SU-DHL-6 (cell line): ENCODE results near the gene MESD.

ENCODE experiments used
- EZH2phosphoT487 ChIP-seq: fragments of 200-600 bp; sonication (generic), shearing (Covaris generic); conservative IDR thresholded peaks from 2 replicates; pipeline ENCODE4 v1.6.1; 2018; ENCODE audit warnings: mild to moderate bottlenecking, antibody characterized with exemption, low read length, moderate library complexity, mixed read lengths
- TF ChIP-seq, protein P1 (sequence below): fragments of 200-600 bp; sonication (generic); IDR thresholded peaks from one replicate; pipeline ENCODE4 v1.5.1; 2017; ENCODE audit warnings: antibody characterized with exemption, mild to moderate bottlenecking, low read length, moderate library complexity; ENCODE audit not compliant: insufficient read depth, poor library complexity, severe bottlenecking

DNA sequence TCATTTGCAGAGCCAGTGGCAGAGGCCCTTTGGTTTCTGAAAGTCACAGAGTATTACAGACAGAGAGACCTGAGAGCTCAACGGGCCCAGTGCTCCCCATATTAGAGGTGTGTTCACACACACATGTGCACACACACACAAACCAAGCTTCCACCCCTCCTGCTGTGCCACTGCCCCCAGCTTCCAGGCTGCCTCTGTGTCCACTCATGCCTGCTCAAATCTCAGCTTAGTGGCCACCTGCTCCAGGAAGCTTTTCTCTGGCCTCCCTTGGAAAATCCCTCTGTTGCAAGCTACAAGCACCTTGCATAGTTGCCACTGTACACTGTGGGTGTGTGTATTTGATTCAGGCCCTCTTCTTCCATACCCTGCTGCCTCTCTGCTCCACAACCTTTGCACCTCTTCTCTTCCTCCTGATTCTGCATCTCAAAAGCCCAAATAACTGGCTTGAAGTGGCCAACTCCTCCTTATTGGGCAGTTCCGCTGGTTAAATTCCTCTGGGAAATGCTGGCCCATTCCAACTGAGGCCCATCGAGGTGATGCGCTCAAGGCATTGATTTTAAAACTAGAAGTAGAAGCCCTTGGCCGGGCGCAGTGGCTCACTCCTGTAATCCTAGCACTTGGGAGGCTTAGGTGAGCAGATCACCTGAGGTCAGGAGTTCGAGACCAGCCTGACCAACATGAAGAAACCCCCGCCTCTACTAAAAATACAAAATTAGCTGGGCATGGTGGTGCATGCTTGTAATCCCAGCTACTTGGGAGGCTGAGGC is 23.0 kb downstream of the MESD start:
- TF ChIP-seq, protein P1, sequence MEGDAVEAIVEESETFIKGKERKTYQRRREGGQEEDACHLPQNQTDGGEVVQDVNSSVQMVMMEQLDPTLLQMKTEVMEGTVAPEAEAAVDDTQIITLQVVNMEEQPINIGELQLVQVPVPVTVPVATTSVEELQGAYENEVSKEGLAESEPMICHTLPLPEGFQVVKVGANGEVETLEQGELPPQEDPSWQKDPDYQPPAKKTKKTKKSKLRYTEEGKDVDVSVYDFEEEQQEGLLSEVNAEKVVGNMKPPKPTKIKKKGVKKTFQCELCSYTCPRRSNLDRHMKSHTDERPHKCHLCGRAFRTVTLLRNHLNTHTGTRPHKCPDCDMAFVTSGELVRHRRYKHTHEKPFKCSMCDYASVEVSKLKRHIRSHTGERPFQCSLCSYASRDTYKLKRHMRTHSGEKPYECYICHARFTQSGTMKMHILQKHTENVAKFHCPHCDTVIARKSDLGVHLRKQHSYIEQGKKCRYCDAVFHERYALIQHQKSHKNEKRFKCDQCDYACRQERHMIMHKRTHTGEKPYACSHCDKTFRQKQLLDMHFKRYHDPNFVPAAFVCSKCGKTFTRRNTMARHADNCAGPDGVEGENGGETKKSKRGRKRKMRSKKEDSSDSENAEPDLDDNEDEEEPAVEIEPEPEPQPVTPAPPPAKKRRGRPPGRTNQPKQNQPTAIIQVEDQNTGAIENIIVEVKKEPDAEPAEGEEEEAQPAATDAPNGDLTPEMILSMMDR: no peak
- no peak for TF ChIP-seq EZH2phosphoT487
